GM12892 (cell line): ENCODE data around the gene MAP1LC3B.

Experiments used
- POLR2A ChIP-seq: IDR thresholded peaks from 2 replicates; pipeline ENCODE4 v1.6.1; 2011; ENCODE audit warnings: low read depth, low read length, control low read depth
- POLR2AphosphoS5 ChIP-seq: IDR thresholded peaks from 2 replicates; pipeline ENCODE4 v1.6.1; 2011; ENCODE audit warnings: low read depth, low read length, control low read depth

GRCh38 chr16:87434146-87434667 lies 42.1 kb downstream of the MAP1LC3B start:
- TF ChIP-seq POLR2A: no peak
- no peak for TF ChIP-seq POLR2AphosphoS5
